HEK293 (cell line): Measurements from ENCODE around the gene CBX2.

ENCODE experiments used
- CTCF ChIA-PET: fragments of 350-600 bp; formaldehyde crosslinking; extraction: SDS; loops from one replicate; lab custom pipeline; 2021; ENCODE audit warnings: antibody characterized with exemption; lab: Yijun Ruan, JAX
- POLR2A ChIA-PET: fragments of 300-600 bp; formaldehyde crosslinking; extraction: SDS; loops from one replicate; lab custom pipeline; 2020; ENCODE audit warnings: antibody characterized with exemption, inconsistent platforms; lab: Yijun Ruan, JAX
- H3K27ac ChIP-seq: fragments of 200-500 bp; sonication (Bioruptor generic); 2 replicates; pipeline ENCODE4 v1.5.1; 2014; ENCODE audit warnings: low read depth, low read length, control low read depth, inconsistent platforms; ENCODE audit errors: extremely low read depth
- H3K36me3 ChIP-seq, 2 experiments: fragments of 200-500 bp in 1 of 2; sonication (Bioruptor generic) in 1 of 2; 1 replicate in 1 of 2; 2 replicates in 1 of 2; pipeline ENCODE4 v1.5.1; 2014 to 2017; ENCODE audit warnings: inconsistent platforms in 2 of 2, low read length in 2 of 2; ENCODE audit not compliant: control insufficient read depth in 2 of 2, insufficient read depth in 1 of 2
- H3K4me1 ChIP-seq: fragments of 200-500 bp; sonication (Bioruptor generic); 2 replicates; pipeline ENCODE4 v1.5.1; 2014; ENCODE audit warnings: mild to moderate bottlenecking, low read length, inconsistent platforms; ENCODE audit not compliant: control insufficient read depth, insufficient read depth
- H3K4me3 ChIP-seq: 2 replicates; pipeline ENCODE4 v1.5.1; 2011; ENCODE audit warnings: low read depth, mild to moderate bottlenecking, control low read depth, low read length, moderate library complexity
- H3K9me3 ChIP-seq: fragments of 200-500 bp; sonication (Bioruptor generic); 2 replicates; pipeline ENCODE4 v1.5.1; 2014; ENCODE audit warnings: low read depth, low read length, inconsistent platforms; ENCODE audit not compliant: control insufficient read depth, insufficient read depth
- GLIS1 ChIP-seq: fragments of 450-650 bp; formaldehyde crosslinking; IDR thresholded peaks from 2 replicates; pipeline ENCODE4 v1.5.1; 2016; ENCODE audit warnings: missing biosample characterization, missing genetic modification characterization
- GLIS2 ChIP-seq: fragments of 450-650 bp; formaldehyde crosslinking; IDR thresholded peaks from 2 replicates; pipeline ENCODE4 v1.5.1; 2016; ENCODE audit warnings: missing biosample characterization, missing genetic modification characterization
- KLF10 ChIP-seq: fragments of 450-650 bp; IDR thresholded peaks from 2 replicates; pipeline ENCODE4 v1.5.1; 2018; ENCODE audit warnings: missing biosample characterization, mild to moderate bottlenecking, missing genetic modification characterization
- KLF16 ChIP-seq: fragments of 450-650 bp; formaldehyde crosslinking; IDR thresholded peaks from 2 replicates; pipeline ENCODE4 v1.5.1; 2017; ENCODE audit warnings: missing biosample characterization, missing genetic modification characterization
- KLF8 ChIP-seq: fragments of 450-650 bp; formaldehyde crosslinking; IDR thresholded peaks from 2 replicates; pipeline ENCODE4 v1.5.1; 2016; ENCODE audit warnings: missing biosample characterization, missing genetic modification characterization
- MEIS1 ChIP-seq: sonication (generic); formaldehyde crosslinking; IDR thresholded peaks from 2 replicates; pipeline ENCODE4 v1.8.1; 2022; ENCODE audit warnings: missing genetic modification reagents, mild to moderate bottlenecking, borderline replicate concordance
- PBX3 ChIP-seq: sonication (generic); formaldehyde crosslinking; IDR thresholded peaks from 2 replicates; pipeline ENCODE4 v1.8.1; 2022; ENCODE audit warnings: mild to moderate bottlenecking, moderate library complexity, missing genetic modification reagents
- SCRT1 ChIP-seq: fragments of 450-650 bp; formaldehyde crosslinking; IDR thresholded peaks from 2 replicates; pipeline ENCODE4 v1.5.1; 2016; ENCODE audit warnings: missing biosample characterization, missing genetic modification characterization, borderline replicate concordance
- SP7 ChIP-seq: fragments of 450-650 bp; formaldehyde crosslinking; IDR thresholded peaks from 2 replicates; pipeline ENCODE4 v1.5.1; 2016; ENCODE audit warnings: missing biosample characterization, missing genetic modification characterization
- ZBTB1 ChIP-seq: fragments of 450-650 bp; formaldehyde crosslinking; IDR thresholded peaks from 2 replicates; pipeline ENCODE4 v1.5.1; 2016; ENCODE audit warnings: missing biosample characterization, missing genetic modification characterization
- ZBTB10 ChIP-seq: fragments of 450-650 bp; formaldehyde crosslinking; IDR thresholded peaks from 2 replicates; pipeline ENCODE4 v1.5.1; 2016; ENCODE audit warnings: missing biosample characterization, missing genetic modification characterization
- ZBTB20 ChIP-seq: fragments of 450-650 bp; formaldehyde crosslinking; IDR thresholded peaks from 2 replicates; pipeline ENCODE4 v1.5.1; 2016; ENCODE audit warnings: missing biosample characterization, missing genetic modification characterization
- ZBTB48 ChIP-seq: fragments of 450-650 bp; formaldehyde crosslinking; IDR thresholded peaks from 2 replicates; pipeline ENCODE4 v1.5.1; 2016; ENCODE audit warnings: missing biosample characterization, missing genetic modification characterization
- ZIC2 ChIP-seq: fragments of 450-650 bp; formaldehyde crosslinking; IDR thresholded peaks from 2 replicates; pipeline ENCODE4 v1.5.1; 2016; ENCODE audit warnings: missing biosample characterization, missing genetic modification characterization
- ZNF148 ChIP-seq: fragments of 450-650 bp; formaldehyde crosslinking; IDR thresholded peaks from 2 replicates; pipeline ENCODE4 v1.5.0; 2017; ENCODE audit warnings: missing biosample characterization, missing genetic modification characterization, borderline replicate concordance
- ZNF169 ChIP-seq: fragments of 450-650 bp; formaldehyde crosslinking; IDR thresholded peaks from 2 replicates; pipeline ENCODE4 v1.5.1; 2016; ENCODE audit warnings: missing biosample characterization, missing genetic modification characterization
- ZNF184 ChIP-seq: fragments of 450-650 bp; IDR thresholded peaks from 2 replicates; pipeline ENCODE4 v1.5.1; 2018; ENCODE audit warnings: missing biosample characterization, mild to moderate bottlenecking, missing genetic modification characterization
- ZNF23 ChIP-seq: fragments of 450-650 bp; formaldehyde crosslinking; IDR thresholded peaks from 2 replicates; pipeline ENCODE4 v1.5.1; 2016; ENCODE audit warnings: missing biosample characterization, missing genetic modification characterization, borderline replicate concordance
- ZNF518A ChIP-seq: fragments of 450-650 bp; formaldehyde crosslinking; conservative IDR thresholded peaks from 2 replicates; pipeline ENCODE4 v1.5.1; 2016; ENCODE audit warnings: low read depth, missing biosample characterization, missing genetic modification characterization
- ZNF548 ChIP-seq: fragments of 450-650 bp; formaldehyde crosslinking; IDR thresholded peaks from 2 replicates; pipeline ENCODE4 v1.5.1; 2016; ENCODE audit warnings: missing biosample characterization, missing genetic modification characterization
- ZNF600 ChIP-seq: fragments of 450-650 bp; formaldehyde crosslinking; IDR thresholded peaks from 2 replicates; pipeline ENCODE4 v1.5.1; 2016; ENCODE audit warnings: missing biosample characterization, missing genetic modification characterization
- ZNF664 ChIP-seq: fragments of 450-650 bp; formaldehyde crosslinking; IDR thresholded peaks from 2 replicates; pipeline ENCODE4 v1.5.1; 2016; ENCODE audit warnings: missing biosample characterization, missing genetic modification characterization

CBX2 gene

GRCh38 chr17:79778504-79779083 is 646 bp downstream of the CBX2 start (continued):
- TF ChIP-seq ZNF148 (tag by site-specific recombination) = no peak

GRCh38 chr17:79779084-79779529 is 1.2 kb downstream of the CBX2 start:
- Histone ChIP-seq H3K4me3 (peak overlapping the region; percentile 67), H3K9me3 (no peaks in the 10 kb centered on the region), H3K27ac (peak overlapping the region; percentile 85; the same call in 1 of the 2 replicates), H3K36me3 (peaks cover 14 to 48% of the 10 kb centered on the region in 2 experiments; a peak in 2 of 3 replicates), H3K4me1 (peaks cover 21% of the 10 kb centered on the region)
- POLR2A ChIA-PET = interaction anchor here (0.8 to 2.3 kb wide), 5 partner anchors 8 to 60 kb away, joined by 3 to 17 read pairs (median 4); partner anchors contain the start of genes CBX4 and CBX8
- CTCF ChIA-PET = interaction anchor here (0.5 to 2.7 kb wide), 8 partner anchors 8 to 145 kb away, joined by 3 to 10 read pairs (median 4); no protein-coding TSS in a partner anchor
- TF ChIP-seq PBX3 (CRISPR knock-in tag) (no peak), MEIS1 (CRISPR knock-in tag) (no peak), KLF16 (tag by site-specific recombination) (no peak), ZNF600 (tag by site-specific recombination) (0 out of 2 replicates have a peak, but pooled peaks have one; percentile 59), ZNF169 (tag by site-specific recombination) (no peak), ZBTB48 (tag by site-specific recombination) (peak; percentile 36; the same call in 1 of the 2 replicates), SP7 (peak; percentile 87), ZNF518A (tag by site-specific recombination) (no peak), KLF8 (tag by site-specific recombination) (no peak), ZNF664 (tag by site-specific recombination) (no peak), ZBTB10 (tag by site-specific recombination) (peak; percentile 61; the same call in 1 of the 2 replicates), ZNF184 (tag by site-specific recombination) (no peak), GLIS1 (peak; percentile 90), ZNF548 (no peak), ZIC2 (tag by site-specific recombination) (peak; percentile 80), ZBTB1 (0 out of 2 replicates have a peak, but pooled peaks have one; percentile 7), ZBTB20 (tag by site-specific recombination) (0 out of 2 replicates have a peak, but pooled peaks have one; percentile 35), KLF10 (tag by site-specific recombination) (no peak), ZNF23 (tag by site-specific recombination) (no peak), SCRT1 (tag by site-specific recombination) (no peak), GLIS2 (tag by site-specific recombination) (peak; percentile 5; the same call in 1 of the 2 replicates)
